ENCODE measurements around the gene PITX1.

PITX1 gene

GRCh38 chr5:135015942-135016341, 18.1 kb downstream of the PITX1 start:
- Histone ChIP-seq H3K9ac (ENCODE audit: low read length) (no peak overlapping the region), H3K27me3 (ENCODE audit: control insufficient read depth, insufficient read depth, low read length) (peaks cover under 1% of the 10 kb centered on the region; the same call in 1 of the 2 replicates), H3K4me3 (ENCODE audit: low read depth, low read length) (no peak overlapping the region), H3K4me1 (ENCODE audit: control insufficient read depth, insufficient read depth, low read length) (no peaks in the 10 kb centered on the region), H3K36me3 (ENCODE audit: control insufficient read depth, insufficient read depth, low read length) (no peaks in the 10 kb centered on the region), H3K27ac (ENCODE audit: low read depth, low read length) (no peak overlapping the region), H3K9me3 (ENCODE audit: control insufficient read depth, insufficient read depth, low read depth, low read length) (no peaks in the 10 kb centered on the region)

GRCh38 chr5:135013947-135014570, 20.0 kb downstream of the PITX1 start:
- Histone ChIP-seq H3K9me3 (ENCODE audit: control insufficient read depth, insufficient read depth, low read depth, low read length) (no peaks in the 10 kb centered on the region), H3K9ac (ENCODE audit: low read length) (no peak overlapping the region), H3K4me1 (ENCODE audit: control insufficient read depth, insufficient read depth, low read length) (no peaks in the 10 kb centered on the region), H3K4me3 (ENCODE audit: low read depth, low read length) (no peak overlapping the region), H3K27me3 (ENCODE audit: control insufficient read depth, insufficient read depth, low read length) (no peaks in the 10 kb centered on the region), H3K36me3 (ENCODE audit: control insufficient read depth, insufficient read depth, low read length) (no peaks in the 10 kb centered on the region), H3K27ac (ENCODE audit: low read depth, low read length) (no peak overlapping the region)

- no peaks in the 10 kb centered on the region for H3K36me3 ChIP-seq (ENCODE audit: control insufficient read depth, insufficient read depth, low read length)
- no peak overlapping the region for H3K27ac ChIP-seq (ENCODE audit: low read depth, low read length)
- H3K4me3 ChIP-seq (ENCODE audit: low read depth, low read length), result no peak overlapping the region
- no peaks in the 10 kb centered on the region for H3K9me3 ChIP-seq (ENCODE audit: control insufficient read depth, insufficient read depth, low read depth, low read length)
- no peaks in the 10 kb centered on the region for H3K27me3 ChIP-seq (ENCODE audit: control insufficient read depth, insufficient read depth, low read length)
- no peak overlapping the region for H3K9ac ChIP-seq (ENCODE audit: low read length)
- no peaks in the 10 kb centered on the region for H3K4me1 ChIP-seq (ENCODE audit: control insufficient read depth, insufficient read depth, low read length)
Observed at GRCh38 chr5:135013445-135013844, 20.6 kb downstream of the PITX1 start.

GRCh38 chr5:135012951-135013391, 21.1 kb downstream of the PITX1 start:
- Histone ChIP-seq H3K36me3 (ENCODE audit: control insufficient read depth, insufficient read depth, low read length) (no peaks in the 10 kb centered on the region), H3K27ac (ENCODE audit: low read depth, low read length) (no peak overlapping the region), H3K9me3 (ENCODE audit: control insufficient read depth, insufficient read depth, low read depth, low read length) (no peaks in the 10 kb centered on the region), H3K27me3 (ENCODE audit: control insufficient read depth, insufficient read depth, low read length) (no peaks in the 10 kb centered on the region), H3K9ac (ENCODE audit: low read length) (no peak overlapping the region), H3K4me1 (ENCODE audit: control insufficient read depth, insufficient read depth, low read length) (no peaks in the 10 kb centered on the region), H3K4me3 (ENCODE audit: low read depth, low read length) (no peak overlapping the region)

- Histone ChIP-seq H3K27ac (ENCODE audit: low read depth, low read length) (no peak overlapping the region), H3K27me3 (ENCODE audit: control insufficient read depth, insufficient read depth, low read length) (no peaks in the 10 kb centered on the region), H3K4me1 (ENCODE audit: control insufficient read depth, insufficient read depth, low read length) (no peaks in the 10 kb centered on the region), H3K9ac (ENCODE audit: low read length) (no peak overlapping the region), H3K4me3 (ENCODE audit: low read depth, low read length) (no peak overlapping the region), H3K9me3 (ENCODE audit: control insufficient read depth, insufficient read depth, low read depth, low read length) (no peaks in the 10 kb centered on the region), H3K36me3 (ENCODE audit: control insufficient read depth, insufficient read depth, low read length) (no peaks in the 10 kb centered on the region)
Observed at GRCh38 chr5:135012033-135012588, 21.9 kb downstream of the PITX1 start.

GRCh38 chr5:135011355-135012032, 22.5 kb downstream of the PITX1 start:
- Histone ChIP-seq H3K27ac (ENCODE audit: low read depth, low read length) (no peak overlapping the region), H3K4me1 (ENCODE audit: control insufficient read depth, insufficient read depth, low read length) (no peaks in the 10 kb centered on the region), H3K9ac (ENCODE audit: low read length) (no peak overlapping the region), H3K36me3 (ENCODE audit: control insufficient read depth, insufficient read depth, low read length) (no peaks in the 10 kb centered on the region), H3K27me3 (ENCODE audit: control insufficient read depth, insufficient read depth, low read length) (no peaks in the 10 kb centered on the region), H3K9me3 (ENCODE audit: control insufficient read depth, insufficient read depth, low read depth, low read length) (no peaks in the 10 kb centered on the region), H3K4me3 (ENCODE audit: low read depth, low read length) (no peak overlapping the region)

- Histone ChIP-seq H3K9ac (ENCODE audit: low read length) (no peak overlapping the region), H3K4me1 (ENCODE audit: control insufficient read depth, insufficient read depth, low read length) (no peaks in the 10 kb centered on the region), H3K36me3 (ENCODE audit: control insufficient read depth, insufficient read depth, low read length) (no peaks in the 10 kb centered on the region), H3K9me3 (ENCODE audit: control insufficient read depth, insufficient read depth, low read depth, low read length) (no peaks in the 10 kb centered on the region), H3K4me3 (ENCODE audit: low read depth, low read length) (no peak overlapping the region), H3K27ac (ENCODE audit: low read depth, low read length) (no peak overlapping the region), H3K27me3 (ENCODE audit: control insufficient read depth, insufficient read depth, low read length) (no peaks in the 10 kb centered on the region)
Observed at GRCh38 chr5:135010502-135011354, 23.3 kb downstream of the PITX1 start.

- Histone ChIP-seq H3K4me1 (ENCODE audit: control insufficient read depth, insufficient read depth, low read length) (no peaks in the 10 kb centered on the region), H3K9ac (ENCODE audit: low read length) (no peak overlapping the region), H3K27ac (ENCODE audit: low read depth, low read length) (no peak overlapping the region), H3K36me3 (ENCODE audit: control insufficient read depth, insufficient read depth, low read length) (no peaks in the 10 kb centered on the region), H3K4me3 (ENCODE audit: low read depth, low read length) (no peak overlapping the region), H3K9me3 (ENCODE audit: control insufficient read depth, insufficient read depth, low read depth, low read length) (no peaks in the 10 kb centered on the region), H3K27me3 (ENCODE audit: control insufficient read depth, insufficient read depth, low read length) (no peaks in the 10 kb centered on the region)
Observed at GRCh38 chr5:135009736-135010501, 24.1 kb downstream of the PITX1 start.

GRCh38 chr5:135008981-135009735, 24.9 kb downstream of the PITX1 start:
- Histone ChIP-seq H3K36me3 (ENCODE audit: control insufficient read depth, insufficient read depth, low read length) (no peaks in the 10 kb centered on the region), H3K4me1 (ENCODE audit: control insufficient read depth, insufficient read depth, low read length) (no peaks in the 10 kb centered on the region), H3K9ac (ENCODE audit: low read length) (no peak overlapping the region), H3K4me3 (ENCODE audit: low read depth, low read length) (no peak overlapping the region), H3K27ac (ENCODE audit: low read depth, low read length) (no peak overlapping the region), H3K27me3 (ENCODE audit: control insufficient read depth, insufficient read depth, low read length) (no peaks in the 10 kb centered on the region), H3K9me3 (ENCODE audit: control insufficient read depth, insufficient read depth, low read depth, low read length) (no peaks in the 10 kb centered on the region)

GRCh38 chr5:135008556-135008955, 25.5 kb downstream of the PITX1 start:
- Histone ChIP-seq H3K9me3 (ENCODE audit: control insufficient read depth, insufficient read depth, low read depth, low read length) (no peaks in the 10 kb centered on the region), H3K9ac (ENCODE audit: low read length) (no peak overlapping the region), H3K36me3 (ENCODE audit: control insufficient read depth, insufficient read depth, low read length) (no peaks in the 10 kb centered on the region), H3K4me3 (ENCODE audit: low read depth, low read length) (no peak overlapping the region), H3K4me1 (ENCODE audit: control insufficient read depth, insufficient read depth, low read length) (no peaks in the 10 kb centered on the region), H3K27me3 (ENCODE audit: control insufficient read depth, insufficient read depth, low read length) (no peaks in the 10 kb centered on the region), H3K27ac (ENCODE audit: low read depth, low read length) (no peak overlapping the region)
